H1 (cell line): ENCODE data around the gene GTPBP6.

Source experiments
- ATF3 ChIP-seq: IDR thresholded peaks from 2 replicates; pipeline ENCODE4 v1.6.1; 2011; ENCODE audit warnings: low read depth, mild to moderate bottlenecking, low read length; ENCODE audit not compliant: insufficient read depth
- CTCF ChIP-seq, 3 experiments: IDR thresholded peaks; 1 replicate in 2 of 3; 2 replicates in 1 of 3; pipeline versions ENCODE4 v1.5.1 to v1.6.1; 2011; ENCODE audit warnings: low read length in 3 of 3, mild to moderate bottlenecking in 3 of 3, inconsistent platforms in 2 of 3, low read depth in 1 of 3, moderate library complexity in 1 of 3; ENCODE audit not compliant: insufficient read depth in 1 of 3; ENCODE audit errors: control extremely low read depth in 1 of 3
- EZH2 ChIP-seq: fragments of 200-600 bp; sonication (generic); IDR thresholded peaks from 2 replicates; pipeline ENCODE4 v1.7.1; 2012; ENCODE audit warnings: low read depth, mild to moderate bottlenecking, moderate library complexity, low read length, inconsistent platforms; ENCODE audit not compliant: severe bottlenecking
- GTF2F1 ChIP-seq: IDR thresholded peaks from 2 replicates; pipeline ENCODE4 v1.6.1; 2012; ENCODE audit warnings: low read depth, low read length, improper control_type of control experiment, borderline replicate concordance
- HDAC2 ChIP-seq, 2 experiments: fragments of 300-600 bp in 1 of 2; sonication (generic) in 1 of 2; IDR thresholded peaks; 2 replicates each; pipeline ENCODE4 v1.6.1; 2011 to 2012; ENCODE audit warnings: low read depth in 2 of 2, low read length in 2 of 2, mild to moderate bottlenecking in 2 of 2, moderate library complexity in 2 of 2, borderline replicate concordance in 1 of 2, inconsistent platforms in 1 of 2
- NRF1 ChIP-seq: IDR thresholded peaks from 2 replicates; pipeline ENCODE4 v1.6.1; 2011; ENCODE audit warnings: mild to moderate bottlenecking, low read depth, low read length, improper control_type of control experiment
- RFX5 ChIP-seq: IDR thresholded peaks from 2 replicates; pipeline ENCODE4 v1.6.1; 2011; ENCODE audit warnings: low read depth, low read length, improper control_type of control experiment, borderline replicate concordance
- SIN3A ChIP-seq, 2 experiments: IDR thresholded peaks in 1 of 2; conservative IDR thresholded peaks in 1 of 2; 2 replicates each; pipeline ENCODE4 v1.6.1; 2011 to 2012; ENCODE audit warnings: low read length in 2 of 2, improper control_type of control experiment in 1 of 2, low read depth in 1 of 2, mild to moderate bottlenecking in 1 of 2
- TAF1 ChIP-seq: IDR thresholded peaks from 2 replicates; pipeline ENCODE4 v1.6.1; 2011; ENCODE audit warnings: mild to moderate bottlenecking, low read depth, low read length
- YY1 ChIP-seq: IDR thresholded peaks from 2 replicates; pipeline ENCODE4 v1.6.1; 2011; ENCODE audit warnings: low read depth, mild to moderate bottlenecking, low read length

- TF ChIP-seq EZH2 (no peak), RFX5 (no peak), NRF1 (no peak), GTF2F1 (no peak), HDAC2 (IDR thresholded peaks at IDR 0.05; ENCODE audit: borderline replicate concordance in 1 of 2, low read depth in 2 of 2, low read length in 2 of 2) (no peak), CTCF (IDR thresholded peaks at IDR 0.05; ENCODE audit: control extremely low read depth in 1 of 3, insufficient read depth in 1 of 3, low read depth in 1 of 3, low read length in 3 of 3) (no peak), ATF3 (no peak), TAF1 (no peak), YY1 (no peak), SIN3A (conservative IDR thresholded peaks at IDR 0.05 in 1 of 2, IDR thresholded peaks at IDR 0.05 in 1 of 2; ENCODE audit: low read depth in 1 of 2, low read length in 2 of 2) (no peak)
These were observed 15.6 kb downstream of the GTPBP6 start for GRCh38 chrX:302975-303374.
